ENCODE measurements around the gene NEU2.
"Not testable (repeated sequence)": the region's sequence is repeated elsewhere in the genome, so short reads cannot be mapped to it uniquely, and the experiment has no call there.

NEU2 gene

GRCh38 chr2:233036162-233036838 is 3.8 kb downstream of the NEU2 start:
- DNase-seq, result no peak

- DNase-seq, result no peak
Observed at GRCh38 chr2:233037078-233037477, 4.6 kb downstream of the NEU2 start.

DNA sequence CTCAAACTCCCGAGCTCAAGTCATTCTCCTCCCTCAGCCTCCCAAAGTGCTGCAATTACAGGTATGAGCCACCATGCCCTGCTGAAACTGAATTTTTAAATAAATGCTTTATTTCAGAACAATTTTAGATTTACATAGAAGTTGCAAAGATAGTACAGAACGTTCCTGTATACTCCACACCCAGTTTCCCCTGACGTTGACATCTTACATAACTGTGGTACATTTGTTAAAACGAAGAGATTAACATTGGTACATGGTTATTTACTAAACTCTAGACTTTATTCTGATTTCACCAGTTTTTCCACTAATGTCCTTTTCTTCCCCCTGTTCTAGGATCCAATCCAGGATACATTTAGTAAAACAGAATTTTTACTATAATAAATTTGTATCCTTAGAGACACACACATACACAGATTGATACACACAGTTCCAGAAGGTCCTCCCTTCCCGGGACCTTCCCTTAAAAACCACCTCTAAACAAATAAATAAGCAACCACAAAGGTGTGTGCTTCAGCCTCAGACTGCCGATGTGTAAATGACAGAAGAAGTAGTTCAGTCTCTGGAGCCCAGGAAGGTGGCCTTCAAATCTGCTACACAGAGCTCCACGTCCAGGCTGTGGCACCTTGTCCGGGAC is 6.9 kb downstream of the NEU2 start:
- no peak for DNase-seq

- no peak for DNase-seq
Observed at GRCh38 chr2:233039846-233040530, 7.5 kb downstream of the NEU2 start.

GRCh38 chr2:233040571-233040970 is 8.1 kb downstream of the NEU2 start:
- DNase-seq, result no peak

DNA sequence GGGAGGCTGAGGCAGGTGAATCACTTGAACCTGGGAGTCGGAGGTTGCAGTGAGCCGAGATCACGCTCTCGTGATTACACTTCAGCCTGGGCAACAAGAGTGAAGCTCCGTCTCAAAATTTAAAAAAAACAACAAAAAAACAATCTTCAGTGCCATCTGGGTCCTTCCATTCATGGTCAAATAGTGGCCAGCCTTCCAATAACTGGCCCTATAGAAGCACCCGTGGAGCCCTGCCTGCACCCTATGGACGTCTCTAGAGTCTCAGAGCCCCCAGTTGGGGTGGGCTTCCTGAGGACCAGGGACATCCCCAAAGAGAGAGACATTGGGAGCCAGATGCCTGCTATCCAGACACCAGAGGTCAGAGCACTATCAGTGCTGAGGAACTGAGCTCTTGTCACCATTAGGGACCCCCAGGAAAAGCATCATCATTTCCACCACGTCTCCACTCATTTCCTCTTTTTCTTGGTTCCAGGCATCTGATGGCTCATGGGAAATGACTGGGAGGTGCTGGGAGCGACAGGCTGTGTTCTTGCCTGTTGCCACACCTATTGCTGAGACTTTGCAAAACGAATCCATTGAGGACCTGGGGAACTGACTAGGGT is 9.4 kb downstream of the NEU2 start:
- DNase-seq, result no peak

- no peak for DNase-seq
Observed at GRCh38 chr2:233042549-233042948, 10.1 kb downstream of the NEU2 start.

DNA sequence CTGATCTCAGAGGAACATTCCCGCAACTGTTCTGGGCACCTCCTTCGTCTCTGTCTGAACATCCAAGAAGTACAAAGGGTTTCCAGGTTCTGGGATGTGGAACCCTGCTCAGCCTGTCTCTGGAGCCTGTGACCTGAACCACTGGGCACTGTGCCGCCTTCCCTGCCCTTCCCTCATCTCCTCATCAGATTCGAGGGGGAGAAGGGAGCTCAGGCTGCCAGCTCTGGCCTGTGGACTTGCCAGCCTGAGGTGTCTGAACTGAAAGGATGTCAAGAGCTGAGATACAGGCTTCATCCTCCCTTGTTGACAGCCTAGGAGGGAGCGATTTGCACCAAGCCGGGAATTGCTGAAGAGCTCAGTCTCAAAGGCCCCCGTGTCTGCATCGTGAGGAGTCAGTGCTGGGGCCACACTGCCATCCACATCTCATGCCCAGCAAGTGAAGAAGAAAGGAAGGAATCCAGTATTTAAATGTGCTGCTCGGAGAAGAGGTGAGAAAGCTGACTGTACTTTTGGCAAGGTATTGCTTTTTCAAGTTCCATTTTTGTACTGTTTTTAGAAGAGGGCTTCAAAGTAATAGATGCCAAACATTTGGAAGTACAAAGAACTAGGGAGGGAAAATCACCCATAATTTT is 12.6 kb downstream of the NEU2 start:
- DNase-seq, result no peak

DNA sequence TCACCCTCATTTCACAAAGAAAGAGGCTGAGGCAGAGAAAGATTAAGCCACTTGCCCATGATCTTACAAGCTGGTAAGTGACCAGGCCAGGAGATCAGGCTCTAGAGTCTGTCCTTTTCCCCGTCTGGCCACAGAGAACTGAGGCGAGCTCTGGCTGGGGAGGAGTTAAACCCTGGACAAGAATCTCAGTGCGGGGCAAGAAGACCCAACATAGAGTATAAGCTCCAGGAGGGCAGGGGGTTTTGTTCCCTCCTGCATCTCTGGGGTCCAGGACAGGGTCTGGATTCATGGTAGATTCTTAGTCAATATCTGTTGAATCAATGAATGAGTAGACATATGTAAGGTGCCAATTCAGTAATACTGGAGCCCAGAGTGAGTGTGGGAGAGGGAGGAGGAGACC is 14.7 kb downstream of the NEU2 start:
- no peak for DNase-seq

GRCh38 chr2:233047667-233048066 is 15.2 kb downstream of the NEU2 start:
- no peak for DNase-seq

- no peak for DNase-seq
Observed at GRCh38 chr2:233048569-233049193, 16.2 kb downstream of the NEU2 start.

GRCh38 chr2:233049194-233049761 is 16.8 kb downstream of the NEU2 start:
- no peak for DNase-seq

DNA sequence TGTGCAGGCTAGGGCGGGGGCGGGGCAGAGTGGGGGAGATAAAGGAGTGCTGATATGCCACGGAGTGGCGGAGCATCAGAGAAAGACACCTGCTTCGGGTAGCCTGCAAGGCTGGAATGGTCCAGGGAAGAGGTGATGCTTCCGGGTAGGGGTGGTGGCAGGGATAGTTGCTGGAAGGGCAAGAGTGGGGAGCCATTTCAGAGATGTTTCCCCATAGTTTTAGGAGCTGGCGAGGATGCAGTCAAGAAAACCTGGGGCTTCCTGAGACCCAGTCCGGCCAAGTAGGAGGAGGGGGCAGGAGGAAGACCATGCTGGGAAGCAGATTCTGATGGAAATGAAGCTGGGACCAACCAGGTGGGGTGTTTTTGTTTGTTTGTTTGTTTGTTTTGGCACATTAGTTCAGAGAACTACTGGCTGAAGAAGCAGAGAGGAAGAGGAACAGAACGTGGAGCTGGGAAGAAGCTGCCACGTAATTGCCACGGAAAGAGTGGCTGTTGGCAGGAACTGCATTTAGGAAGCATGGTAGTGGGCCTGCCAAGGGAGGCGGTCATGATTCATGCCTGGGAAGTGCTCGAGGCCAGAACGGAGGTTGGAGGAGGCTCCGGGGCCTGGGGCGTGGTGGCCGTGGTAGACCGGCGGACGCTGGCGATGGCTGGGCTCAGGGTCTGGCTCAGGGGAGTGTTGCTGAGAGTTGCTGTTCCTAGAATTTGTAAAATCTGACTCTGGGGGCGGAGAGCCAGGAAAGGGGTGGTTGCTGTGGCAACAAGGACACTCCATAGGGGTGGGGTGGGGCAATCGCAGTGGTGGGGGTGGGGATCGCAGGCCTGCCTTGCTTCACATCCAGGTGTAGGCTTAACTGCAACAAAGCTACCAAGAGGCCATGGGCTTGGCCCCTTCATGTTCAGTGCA is 19.0 kb downstream of the NEU2 start:
- DNase-seq, result no peak

GRCh38 chr2:233052517-233052916 is 20.0 kb downstream of the NEU2 start:
- not testable (repeated sequence) for DNase-seq

GRCh38 chr2:233053928-233054784 is 21.7 kb downstream of the NEU2 start:
- no peak for DNase-seq

GRCh38 chr2:233055362-233055761 is 22.9 kb downstream of the NEU2 start:
- no peak for DNase-seq

DNA sequence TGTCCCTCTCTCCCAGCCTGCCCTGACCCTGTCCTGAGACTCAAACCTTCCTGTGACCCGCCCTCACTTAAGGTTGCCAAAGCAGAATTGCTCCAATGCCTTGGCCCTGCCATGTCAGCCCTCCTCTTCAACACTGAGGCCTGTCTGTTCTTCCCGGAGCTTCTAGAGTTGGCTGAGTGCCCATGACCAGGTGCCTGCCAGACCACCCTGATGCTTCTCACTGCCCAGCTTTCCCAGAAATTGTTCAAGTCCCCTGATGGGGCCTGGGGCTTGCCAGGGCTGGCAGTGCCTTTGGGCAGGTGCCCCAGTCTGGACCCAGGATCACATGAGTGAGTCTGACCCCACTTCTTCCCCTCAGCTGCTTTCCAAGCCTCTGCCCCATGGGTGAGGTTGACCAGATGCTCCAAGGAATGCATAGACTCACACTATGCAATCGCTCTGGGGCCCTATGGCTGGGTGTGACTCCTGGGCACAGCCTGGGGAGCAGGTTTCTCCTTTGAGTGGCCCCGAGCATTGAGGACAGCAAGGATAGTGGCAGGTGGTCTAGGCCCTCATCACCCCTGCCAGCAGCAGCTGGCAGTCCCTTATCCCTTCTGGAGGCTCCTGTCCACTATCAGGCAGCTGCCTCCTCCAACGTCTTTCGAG is 24.6 kb downstream of the NEU2 start:
- DNase-seq, result no peak

DNA sequence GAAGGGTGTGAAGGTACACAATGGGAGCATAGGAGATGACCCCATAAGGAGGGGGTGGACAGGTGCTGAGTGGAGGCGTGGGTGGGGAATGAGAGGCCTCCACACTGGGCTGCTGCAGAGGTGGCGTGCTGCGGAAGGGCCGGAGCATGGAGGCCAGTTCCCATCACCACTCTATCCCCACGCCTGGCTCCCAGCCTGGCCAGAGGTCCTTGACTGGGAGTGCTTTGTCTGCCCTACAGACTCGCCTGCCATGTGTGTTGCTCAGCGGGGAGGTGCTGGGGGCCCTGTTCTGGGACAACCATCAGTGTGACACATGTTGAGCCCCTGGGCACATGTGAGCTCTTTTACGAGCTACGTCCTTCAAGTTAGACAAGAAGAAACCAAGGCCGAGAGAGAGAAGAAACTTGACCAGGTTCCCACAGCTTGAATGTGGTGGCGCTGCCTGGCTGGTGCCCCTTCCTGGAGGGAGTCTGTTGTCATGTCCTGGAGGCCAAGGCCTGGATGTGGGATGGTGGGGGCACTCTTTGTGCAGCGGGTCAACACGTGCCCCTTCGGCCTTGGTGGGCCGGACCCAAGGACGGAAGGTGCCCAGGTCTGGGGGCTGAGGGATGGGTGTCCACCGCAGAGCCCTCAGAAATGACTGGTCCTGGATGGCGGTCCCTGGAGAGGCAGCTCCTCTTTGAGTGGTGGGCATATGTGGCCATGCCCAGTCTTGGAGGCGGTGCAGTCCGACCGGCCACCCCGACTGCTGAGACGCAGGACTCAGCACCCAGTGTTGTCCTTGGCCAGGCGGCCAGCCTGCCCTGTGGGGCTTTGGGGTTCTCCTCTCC is 26.5 kb downstream of the NEU2 start:
- no peak for DNase-seq

- no peak for DNase-seq
Observed at GRCh38 chr2:233059547-233059796, 27.0 kb downstream of the NEU2 start.

Measured in COR-L47 (cell line).